HG03575 (cell line): ENCODE results near the gene RMI2.
"Not testable (repeated sequence)": the region's sequence is repeated elsewhere in the genome, so short reads cannot be mapped to it uniquely, and the experiment has no call there.

Experiments used
- ATAC-seq: cut with Tn5 transposase; IDR thresholded peaks from one replicate; pipeline ENCODE4 v1.9.1; 2021; ENCODE audit not compliant: unreplicated experiment, insufficient number of reproducible peaks, low FRiP score; ENCODE audit errors: extremely low read depth

RMI2 gene

GRCh38 chr16:11372073-11372828, 27.0 kb downstream of the RMI2 start:
- ATAC-seq = no peak

- ATAC-seq = no peak
These were observed 27.6 kb downstream of the RMI2 start for GRCh38 chr16:11372829-11373306.

- no peak for ATAC-seq
These were observed 29.0 kb downstream of the RMI2 start for GRCh38 chr16:11374255-11374654.

GRCh38 chr16:11377154-11377553, 31.9 kb downstream of the RMI2 start:
- ATAC-seq = no peak

GRCh38 chr16:11378951-11379350, 33.7 kb downstream of the RMI2 start:
- not testable (repeated sequence) for ATAC-seq

- no peak for ATAC-seq
These were observed 34.2 kb downstream of the RMI2 start for GRCh38 chr16:11379420-11379819.

GRCh38 chr16:11380836-11381235, 35.6 kb downstream of the RMI2 start:
- no peak for ATAC-seq

- ATAC-seq = no peak
These were observed 38.4 kb downstream of the RMI2 start for GRCh38 chr16:11383481-11384183.

GRCh38 chr16:11384184-11384955, 39.1 kb downstream of the RMI2 start:
- ATAC-seq = no peak

- no peak for ATAC-seq
These were observed 39.8 kb downstream of the RMI2 start for GRCh38 chr16:11384956-11385586.

GRCh38 chr16:11386054-11386680, 40.9 kb downstream of the RMI2 start:
- ATAC-seq = no peak

GRCh38 chr16:11386791-11387546, 41.7 kb downstream of the RMI2 start:
- no peak for ATAC-seq

GRCh38 chr16:11389083-11389482, 43.8 kb downstream of the RMI2 start:
- ATAC-seq = no peak

GRCh38 chr16:11389631-11390565, 44.6 kb downstream of the RMI2 start:
- no peak for ATAC-seq

- no peak for ATAC-seq
These were observed 45.6 kb downstream of the RMI2 start for GRCh38 chr16:11390573-11391495.

- ATAC-seq = no peak
These were observed 46.3 kb downstream of the RMI2 start for GRCh38 chr16:11391576-11391975.
